HepG2 (cell line): ENCODE results near the gene MYH7. TPM values are rescaled to one million over a fixed set of nuclear protein-coding genes. Genes with fewer than 3 reads are reported as not detected.

ENCODE experiments used
- CTCF ChIP-seq: sonication (generic); formaldehyde crosslinking; IDR thresholded peaks from 2 replicates; pipeline ENCODE4 v1.5.0; 2020; ENCODE audit warnings: mild to moderate bottlenecking, missing genetic modification reagents, moderate library complexity
- EP300 ChIP-seq, 3 experiments: sonication (generic) in 1 of 3; formaldehyde crosslinking in 1 of 3; IDR thresholded peaks; 2 replicates each; pipeline versions ENCODE4 v1.5.1 to v1.6.1; 2011 to 2020; ENCODE audit warnings: low read depth in 2 of 3, low read length in 2 of 3, borderline replicate concordance in 1 of 3, improper control_type of control experiment in 1 of 3, mild to moderate bottlenecking in 1 of 3, missing genetic modification reagents in 1 of 3, moderate library complexity in 1 of 3
- HHEX ChIP-seq: IDR thresholded peaks from 2 replicates; pipeline ENCODE4 v1.6.1; 2016; ENCODE audit warnings: control low read depth
- IKZF4 ChIP-seq: sonication (generic); formaldehyde crosslinking; IDR thresholded peaks from 2 replicates; pipeline ENCODE4 v1.5.1; 2020; ENCODE audit warnings: borderline replicate concordance, mild to moderate bottlenecking, low read depth, missing genetic modification reagents; ENCODE audit errors: not compliant biosample characterization
- KLF12 ChIP-seq: sonication (generic); formaldehyde crosslinking; IDR thresholded peaks from 2 replicates; pipeline ENCODE4 v1.4.0; 2020; ENCODE audit warnings: missing genetic modification reagents, borderline replicate concordance
- MAZ ChIP-seq, 2 experiments: sonication (generic) in 1 of 2; formaldehyde crosslinking in 1 of 2; IDR thresholded peaks; 2 replicates each; pipeline versions ENCODE4 v1.5.0 to v1.6.1; 2012 to 2020; ENCODE audit warnings: low read depth in 2 of 2, mild to moderate bottlenecking in 2 of 2, borderline replicate concordance in 1 of 2, improper control_type of control experiment in 1 of 2, low read length in 1 of 2, missing genetic modification reagents in 1 of 2, moderate library complexity in 1 of 2
- MZF1 ChIP-seq: sonication (generic); formaldehyde crosslinking; IDR thresholded peaks from 2 replicates; pipeline ENCODE4 v1.8.1; 2023; ENCODE audit warnings: mild to moderate bottlenecking, missing genetic modification reagents, borderline replicate concordance
- PHF21A ChIP-seq: sonication (generic); formaldehyde crosslinking; IDR thresholded peaks from 2 replicates; pipeline ENCODE4 v1.5.0; 2020; ENCODE audit warnings: mild to moderate bottlenecking, missing genetic modification reagents
- REL ChIP-seq: sonication (generic); formaldehyde crosslinking; conservative IDR thresholded peaks from 2 replicates; pipeline ENCODE4 v1.8.0; 2022; ENCODE audit warnings: mild to moderate bottlenecking, missing genetic modification reagents, moderate library complexity
- REXO4 ChIP-seq: sonication (generic); formaldehyde crosslinking; IDR thresholded peaks from 2 replicates; pipeline ENCODE4 v1.8.0; 2022; ENCODE audit warnings: missing genetic modification reagents, mild to moderate bottlenecking, borderline replicate concordance
- TEAD2 ChIP-seq: sonication (generic); formaldehyde crosslinking; IDR thresholded peaks from 2 replicates; pipeline ENCODE4 v1.9.0; 2021; ENCODE audit warnings: missing genetic modification reagents
- YEATS4 ChIP-seq: sonication (generic); formaldehyde crosslinking; IDR thresholded peaks from 2 replicates; pipeline ENCODE4 v1.4.0; 2020; ENCODE audit warnings: missing genetic modification reagents, borderline replicate concordance
- ZKSCAN5 ChIP-seq: sonication (generic); formaldehyde crosslinking; IDR thresholded peaks from 2 replicates; pipeline ENCODE4 v1.5.1; 2020; ENCODE audit warnings: mild to moderate bottlenecking, missing genetic modification reagents
- ZNF513 ChIP-seq: sonication (generic); formaldehyde crosslinking; conservative IDR thresholded peaks from 2 replicates; pipeline ENCODE4 v1.5.0; 2020; ENCODE audit warnings: missing genetic modification reagents
- ZNF720 ChIP-seq: sonication (generic); formaldehyde crosslinking; IDR thresholded peaks from 2 replicates; pipeline ENCODE4 v1.4.0; 2020; ENCODE audit warnings: missing genetic modification reagents
- ZNF737 ChIP-seq: sonication (generic); formaldehyde crosslinking; IDR thresholded peaks from 2 replicates; pipeline ENCODE4 v1.5.0; 2020; ENCODE audit warnings: missing genetic modification reagents, mild to moderate bottlenecking, borderline replicate concordance
- ZNF800 ChIP-seq: sonication (generic); formaldehyde crosslinking; IDR thresholded peaks from 2 replicates; pipeline ENCODE4 v1.4.0; 2020; ENCODE audit warnings: missing genetic modification reagents
- polyA plus RNA-seq, 8 experiments: library from polyadenylated mRNA; depleted of rRNA in 3 of 8; stranded (reverse) in 7 of 8; unstranded in 1 of 8; fragments of >200 nt; fragmentation: Illumina TruSeq in 4 of 8; extraction: Trizol in 4 of 8; gene quantifications; 2 replicates each; pipeline versions ENCODE4 v1.2.1 to v1.2.3, GENCODE V29; 2011 to 2016; ENCODE audit warnings: low read depth in 4 of 8, missing spikeins in 1 of 8, mixed read lengths in 1 of 8; ENCODE audit not compliant: insufficient read depth in 1 of 8
- total RNA-seq, 5 experiments: library from RNA; depleted of rRNA; stranded (reverse); fragments of >200 nt; fragmentation: Illumina TruSeq; extraction: Trizol; gene quantifications; 2 replicates each; pipeline ENCODE4 v1.2.3, GENCODE V29; 2016; ENCODE audit warnings: low read depth in 1 of 5
- TF ChIP-seq, protein P1 (sequence below): sonication (generic); formaldehyde crosslinking; IDR thresholded peaks from 2 replicates; pipeline ENCODE4 v1.4.0; 2020; ENCODE audit warnings: missing genetic modification reagents
- TF ChIP-seq, protein P2 (sequence below): sonication (generic); formaldehyde crosslinking; IDR thresholded peaks from 2 replicates; pipeline ENCODE4 v1.5.1; 2020; ENCODE audit warnings: mild to moderate bottlenecking, missing genetic modification reagents, borderline replicate concordance

MYH7 gene
- total and polyA plus RNA-seq, 2 of the 13 experiments (the other 11 are each of a cell fraction or from before 2014, with no cell fraction given): 0.04 TPM; not detected in 1

DNA sequence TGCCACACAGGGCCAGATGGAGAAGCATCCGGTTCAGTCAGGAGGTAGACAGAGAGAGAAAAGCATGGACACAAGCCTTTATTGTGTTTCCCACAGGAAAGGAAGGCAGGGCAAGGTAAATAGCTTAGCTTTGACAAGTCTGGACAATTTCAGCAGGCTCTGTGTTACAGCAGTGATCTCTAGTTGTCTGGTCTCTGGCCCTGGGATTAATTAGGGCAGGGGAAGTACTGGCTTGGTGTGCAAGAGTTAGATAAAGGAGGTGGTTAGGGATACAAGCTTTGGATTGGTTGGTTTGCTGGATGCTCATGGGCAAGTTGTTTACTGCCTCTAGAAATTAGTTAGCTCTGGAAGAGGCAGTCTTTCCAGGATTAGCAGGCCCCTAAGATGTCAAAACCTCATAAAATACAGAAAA is 19.0 kb upstream of the MYH7 start (continued):
- TF ChIP-seq, protein P1, sequence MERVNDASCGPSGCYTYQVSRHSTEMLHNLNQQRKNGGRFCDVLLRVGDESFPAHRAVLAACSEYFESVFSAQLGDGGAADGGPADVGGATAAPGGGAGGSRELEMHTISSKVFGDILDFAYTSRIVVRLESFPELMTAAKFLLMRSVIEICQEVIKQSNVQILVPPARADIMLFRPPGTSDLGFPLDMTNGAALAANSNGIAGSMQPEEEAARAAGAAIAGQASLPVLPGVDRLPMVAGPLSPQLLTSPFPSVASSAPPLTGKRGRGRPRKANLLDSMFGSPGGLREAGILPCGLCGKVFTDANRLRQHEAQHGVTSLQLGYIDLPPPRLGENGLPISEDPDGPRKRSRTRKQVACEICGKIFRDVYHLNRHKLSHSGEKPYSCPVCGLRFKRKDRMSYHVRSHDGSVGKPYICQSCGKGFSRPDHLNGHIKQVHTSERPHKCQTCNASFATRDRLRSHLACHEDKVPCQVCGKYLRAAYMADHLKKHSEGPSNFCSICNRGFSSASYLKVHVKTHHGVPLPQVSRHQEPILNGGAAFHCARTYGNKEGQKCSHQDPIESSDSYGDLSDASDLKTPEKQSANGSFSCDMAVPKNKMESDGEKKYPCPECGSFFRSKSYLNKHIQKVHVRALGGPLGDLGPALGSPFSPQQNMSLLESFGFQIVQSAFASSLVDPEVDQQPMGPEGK (CRISPR knock-in tag): peak; percentile 47; the same call in 1 of the 2 replicates
- TF ChIP-seq ZNF720 (CRISPR knock-in tag) (no peak), CTCF (CRISPR knock-in tag) (no peak), MAZ (IDR thresholded peaks at IDR 0.05; ENCODE audit: borderline replicate concordance, low read depth, low read length) (no peak), MAZ (CRISPR knock-in tag; IDR thresholded peaks at IDR 0.05; ENCODE audit: low read depth) (no peak), KLF12 (CRISPR knock-in tag) (no peak), ZNF513 (CRISPR knock-in tag) (no peak), TEAD2 (CRISPR knock-in tag) (no peak), EP300 (IDR thresholded peaks at IDR 0.05; ENCODE audit: low read depth in 2 of 2, low read length in 2 of 2) (no peak), EP300 (CRISPR knock-in tag; IDR thresholded peaks at IDR 0.05; ENCODE audit: borderline replicate concordance) (no peak), ZNF737 (CRISPR knock-in tag) (no peak), HHEX (CRISPR knock-in tag) (no peak), REXO4 (CRISPR knock-in tag) (no peak), YEATS4 (no peak), REL (CRISPR knock-in tag) (no peak), ZKSCAN5 (CRISPR knock-in tag) (no peak), ZNF800 (no peak), IKZF4 (no peak), PHF21A (no peak), MZF1 (CRISPR knock-in tag) (no peak)
- TF ChIP-seq, protein P2, sequence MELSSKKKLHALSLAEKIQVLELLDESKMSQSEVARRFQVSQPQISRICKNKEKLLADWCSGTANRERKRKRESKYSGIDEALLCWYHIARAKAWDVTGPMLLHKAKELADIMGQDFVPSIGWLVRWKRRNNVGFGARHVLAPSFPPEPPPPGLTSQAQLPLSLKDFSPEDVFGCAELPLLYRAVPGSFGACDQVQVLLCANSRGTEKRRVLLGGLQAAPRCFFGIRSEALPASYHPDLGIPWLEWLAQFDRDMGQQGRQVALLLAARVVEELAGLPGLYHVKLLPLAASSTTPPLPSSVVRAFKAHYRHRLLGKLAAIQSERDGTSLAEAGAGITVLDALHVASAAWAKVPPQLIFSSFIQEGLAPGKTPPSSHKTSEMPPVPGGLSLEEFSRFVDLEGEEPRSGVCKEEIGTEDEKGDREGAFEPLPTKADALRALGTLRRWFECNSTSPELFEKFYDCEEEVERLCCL: no peak
